ENCODE measurements around the gene SH3PXD2A. TPM values are rescaled to one million over a fixed set of nuclear protein-coding genes. Genes with fewer than 3 reads are reported as not detected.

The SH3PXD2A gene
- total and polyA plus RNA-seq, 2 of the 4 experiments (the other 2 are of a cell fraction): 6.3 to 23.0 TPM

GRCh38 chr10:103706762-103707161, 148.6 kb downstream of the SH3PXD2A start:
- no peak overlapping the region for H2BK120ac ChIP-seq (ENCODE audit: low read depth, low read length)
- no peak overlapping the region for H3K4me2 ChIP-seq (ENCODE audit: low read depth, low read length)
- in situ Hi-C loops (cut with MboI; ENCODE audit: low sequenced_read_pairs): loop anchor here (25.0 kb wide), 2 partner anchors 306 to 506 kb away; no protein-coding TSS in a partner anchor
- peaks cover 6% of the 10 kb centered on the region for H3K4me1 ChIP-seq (ENCODE audit: control insufficient read depth, insufficient read depth, low read length)
- no peak overlapping the region for H2BK5ac ChIP-seq (ENCODE audit: low read depth, low read length, poor library complexity, severe bottlenecking)
- H3K27me3 ChIP-seq (ENCODE audit: control insufficient read depth, insufficient read depth, low read length): no peaks in the 10 kb centered on the region
- H2AK9ac ChIP-seq (replicated peaks; ENCODE audit: low read depth, low read length, poor library complexity): peak overlapping the region; percentile 57
- H3K36me3 ChIP-seq (ENCODE audit: control insufficient read depth, insufficient read depth, low read length): no peaks in the 10 kb centered on the region
- TF ChIP-seq MXI1 (IDR thresholded peaks at IDR 0.05; ENCODE audit: borderline replicate concordance, low read depth, low read length) (no peak), POLR2A (IDR thresholded peaks at IDR 0.05; ENCODE audit: low read depth, low read length) (no peak), USF2 (IDR thresholded peaks at IDR 0.05; ENCODE audit: low read depth, low read length) (no peak), RAD21 (IDR thresholded peaks at IDR 0.05; ENCODE audit: low read length) (no peak), CTCF (conservative IDR thresholded peaks at IDR 0.05; ENCODE audit: low read depth, low read length) (no peak), RCOR1 (IDR thresholded peaks at IDR 0.05; ENCODE audit: insufficient replicate concordance, low read length) (no peak), FOS (IDR thresholded peaks at IDR 0.05; ENCODE audit: low read depth, low read length) (no peak), BHLHE40 (IDR thresholded peaks at IDR 0.05; ENCODE audit: low read depth, low read length) (no peak), CHD1 (IDR thresholded peaks at IDR 0.05; ENCODE audit: low read depth, low read length) (no peak), RFX5 (IDR thresholded peaks at IDR 0.05; ENCODE audit: low read depth, low read length) (no peak), SMC3 (IDR thresholded peaks at IDR 0.05; ENCODE audit: low read depth, low read length) (no peak), NFE2L2 (IDR thresholded peaks at IDR 0.05; ENCODE audit: low read depth, low read length) (no peak)
- H4K8ac ChIP-seq (ENCODE audit: low read depth in 2 of 2, low read length in 2 of 2): no peak overlapping the region
- H3K18ac ChIP-seq (ENCODE audit: low read depth, low read length): no peak overlapping the region
- no peak overlapping the region for H3K27ac ChIP-seq (ENCODE audit: insufficient read depth, low read length)
- intact Hi-C loops (cut with micrococcal nuclease): no loop called here
- H3K4me3 ChIP-seq (ENCODE audit: insufficient read depth, low read depth, low read length): no peak overlapping the region
- H3K14ac ChIP-seq (replicated peaks; ENCODE audit: low read depth, low read length): no peak overlapping the region
- no peak overlapping the region for H4K5ac ChIP-seq (ENCODE audit: low read depth, low read length)
- H2AK5ac ChIP-seq (ENCODE audit: low read depth, low read length): no peak overlapping the region
- WGBS, 2 experiments (ENCODE audit: extremely low coverage in 2 of 2, insufficient read length in 1 of 2): 82% methylated on average over 6 of the region's 6 CpGs; no CpG with 5 or more reads in 1 of the 2 experiments
- no peak overlapping the region for H3K4ac ChIP-seq (ENCODE audit: low read depth, low read length)
- H4K20me1 ChIP-seq (ENCODE audit: insufficient read depth, low read length): no peaks in the 10 kb centered on the region
- ChIA-PET CTCF (no interaction called here), POLR2A (ENCODE audit: unreplicated experiment) (no interaction called here)
- no peak overlapping the region for H2BK20ac ChIP-seq (ENCODE audit: low read depth, low read length)
- H3K56ac ChIP-seq (ENCODE audit: extremely low read depth, insufficient read depth, low read length): no peak overlapping the region
- no peak overlapping the region for H3K23ac ChIP-seq (ENCODE audit: low read depth, low read length)
- BruUV-seq (replicated peaks): no TSS peak
- H3K9ac ChIP-seq (ENCODE audit: low read depth, low read length): no peak overlapping the region
- peak overlapping the region; percentile 44 for H2AFZ ChIP-seq (replicated peaks; ENCODE audit: low read length, poor library complexity)
- H3K9me3 ChIP-seq (ENCODE audit: control insufficient read depth, insufficient read depth, low read length): no peaks in the 10 kb centered on the region
- ATAC-seq (ENCODE audit: low read depth) (no peak), DNase-seq (no peak)
- peaks cover 0 to 4% of the 10 kb centered on the region in 2 experiments; a peak in 1 of 4 replicates for H3K79me1 ChIP-seq (ENCODE audit: low read depth in 1 of 2, low read length in 2 of 2)
- no peak overlapping the region for H2BK15ac ChIP-seq (ENCODE audit: low read depth, low read length)
- H3K9me1 ChIP-seq (ENCODE audit: insufficient read depth, low read length): peaks cover 8% of the 10 kb centered on the region
- H4K91ac ChIP-seq (ENCODE audit: insufficient read depth, low read depth, low read length): no peak overlapping the region
- dilution Hi-C loops (cut with HindIII; ENCODE audit: low sequenced_read_pairs, unreplicated experiment): loop anchor here (25.0 kb wide), 1 partner anchor 156 kb away; the partner anchor contains the start of gene SH3PXD2A
